ENCODE measurements around the gene DLD.
"Not testable (repeated sequence)": the region's sequence is repeated elsewhere in the genome, so short reads cannot be mapped to it uniquely, and the experiment has no call there.

The DLD gene

DNA sequence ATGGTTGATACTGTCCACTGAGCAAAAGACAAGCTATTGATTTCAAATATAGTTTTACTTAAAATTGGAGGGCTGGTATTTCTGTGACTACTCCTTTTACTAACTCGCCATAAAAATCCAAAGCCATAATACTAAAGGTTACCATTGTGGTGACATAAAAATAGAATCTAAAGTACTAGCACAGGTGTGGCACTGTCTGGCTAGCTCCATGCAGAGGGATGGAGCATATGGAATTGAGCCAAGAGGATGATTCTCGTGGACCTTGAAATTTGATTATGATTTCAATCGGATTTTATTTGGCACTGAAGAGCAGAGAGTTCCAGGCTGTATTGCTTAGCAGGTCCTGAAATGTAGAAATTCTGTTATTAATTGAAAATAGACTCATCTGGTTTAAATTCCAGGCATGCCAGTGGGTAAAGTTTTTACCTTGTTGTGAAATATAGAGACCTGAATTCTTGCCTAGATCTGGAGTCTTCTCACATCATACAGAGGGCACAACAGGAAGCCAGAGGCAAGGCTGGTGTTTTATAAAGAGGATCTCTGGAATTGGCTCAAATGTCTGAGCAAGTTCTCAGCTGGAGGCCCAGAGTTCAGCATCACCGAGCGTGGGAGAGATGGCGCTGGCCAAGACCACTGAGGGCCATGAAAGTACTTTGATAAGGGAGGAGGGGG lies 29.9 kb upstream of the DLD start:
- no peak overlapping the region for H3K27ac Mint-ChIP-seq
- no peaks in the 10 kb centered on the region for H3K36me3 Mint-ChIP-seq (ENCODE audit: low read depth)
- peaks cover 41% of the 10 kb centered on the region for H3K4me1 Mint-ChIP-seq (ENCODE audit: low read depth)
- no peaks in the 10 kb centered on the region for H3K27me3 Mint-ChIP-seq
- H3K9me3 Mint-ChIP-seq = no peaks in the 10 kb centered on the region
- no peak overlapping the region for H3K4me3 Mint-ChIP-seq
- DNase-seq = no peak

GRCh38 chr7:107865956-107866775 lies 24.8 kb upstream of the DLD start:
- Mint-ChIP-seq H3K27me3 (no peaks in the 10 kb centered on the region), H3K9me3 (no peaks in the 10 kb centered on the region), H3K27ac (peak overlapping the region; percentile 91), H3K36me3 (ENCODE audit: low read depth) (no peaks in the 10 kb centered on the region), H3K4me1 (ENCODE audit: low read depth) (peaks cover 28% of the 10 kb centered on the region), H3K4me3 (peak overlapping the region; percentile 11)
- no peak for DNase-seq

- no peaks in the 10 kb centered on the region for H3K36me3 Mint-ChIP-seq (ENCODE audit: low read depth)
- no peak overlapping the region for H3K4me3 Mint-ChIP-seq
- DNase-seq = no peak
- H3K27ac Mint-ChIP-seq = no peak overlapping the region
- no peaks in the 10 kb centered on the region for H3K27me3 Mint-ChIP-seq
- peaks cover 31% of the 10 kb centered on the region for H3K4me1 Mint-ChIP-seq (ENCODE audit: low read depth)
- no peaks in the 10 kb centered on the region for H3K9me3 Mint-ChIP-seq
Observed at GRCh38 chr7:107867858-107868466, 23.0 kb upstream of the DLD start.

- no peak overlapping the region for H3K4me3 Mint-ChIP-seq
- H3K9me3 Mint-ChIP-seq = no peaks in the 10 kb centered on the region
- no peak overlapping the region for H3K27ac Mint-ChIP-seq
- H3K4me1 Mint-ChIP-seq (ENCODE audit: low read depth) = peaks cover 31% of the 10 kb centered on the region
- no peaks in the 10 kb centered on the region for H3K27me3 Mint-ChIP-seq
- no peaks in the 10 kb centered on the region for H3K36me3 Mint-ChIP-seq (ENCODE audit: low read depth)
- DNase-seq = no peak
Observed at GRCh38 chr7:107870427-107871000, 20.5 kb upstream of the DLD start.

GRCh38 chr7:107874111-107874510 lies 16.9 kb upstream of the DLD start:
- no peaks in the 10 kb centered on the region for H3K36me3 Mint-ChIP-seq (ENCODE audit: low read depth)
- no peak overlapping the region for H3K4me3 Mint-ChIP-seq
- H3K27me3 Mint-ChIP-seq = no peaks in the 10 kb centered on the region
- peaks cover 32% of the 10 kb centered on the region for H3K4me1 Mint-ChIP-seq (ENCODE audit: low read depth)
- no peaks in the 10 kb centered on the region for H3K9me3 Mint-ChIP-seq
- DNase-seq = no peak
- no peak overlapping the region for H3K27ac Mint-ChIP-seq

- no peaks in the 10 kb centered on the region for H3K9me3 Mint-ChIP-seq
- no peak for DNase-seq
- no peak overlapping the region for H3K4me3 Mint-ChIP-seq
- H3K36me3 Mint-ChIP-seq (ENCODE audit: low read depth) = no peaks in the 10 kb centered on the region
- H3K27ac Mint-ChIP-seq = peak overlapping the region; percentile 54
- H3K4me1 Mint-ChIP-seq (ENCODE audit: low read depth) = peaks cover 39% of the 10 kb centered on the region
- H3K27me3 Mint-ChIP-seq = no peaks in the 10 kb centered on the region
Observed at GRCh38 chr7:107874605-107875446, 16.2 kb upstream of the DLD start.

DNA sequence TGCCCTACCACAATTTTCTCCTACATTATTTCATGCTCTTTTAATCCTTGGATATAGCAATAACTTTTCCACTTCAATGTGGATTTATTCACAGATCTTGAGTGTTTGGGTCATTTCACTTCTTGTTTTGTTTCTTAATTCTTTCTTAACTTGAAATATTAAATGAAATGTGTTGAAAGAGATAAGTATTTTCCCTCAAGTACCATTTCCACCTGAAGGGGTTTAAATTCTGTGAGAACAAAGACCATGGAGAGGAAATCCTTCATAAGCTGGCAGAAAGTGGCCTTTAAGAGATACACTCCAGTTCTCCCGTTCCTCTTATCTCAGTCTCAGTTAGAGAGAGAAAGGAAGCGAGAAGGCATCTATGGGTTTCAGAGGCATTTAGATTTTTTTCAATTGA lies 14.1 kb upstream of the DLD start:
- DNase-seq = no peak
- H3K36me3 Mint-ChIP-seq (ENCODE audit: low read depth) = no peaks in the 10 kb centered on the region
- no peak overlapping the region for H3K27ac Mint-ChIP-seq
- no peak overlapping the region for H3K4me3 Mint-ChIP-seq
- peaks cover 27% of the 10 kb centered on the region for H3K4me1 Mint-ChIP-seq (ENCODE audit: low read depth)
- H3K9me3 Mint-ChIP-seq = no peaks in the 10 kb centered on the region
- no peaks in the 10 kb centered on the region for H3K27me3 Mint-ChIP-seq

GRCh38 chr7:107877731-107878382 lies 13.1 kb upstream of the DLD start:
- Mint-ChIP-seq H3K4me1 (ENCODE audit: low read depth) (peaks cover 27% of the 10 kb centered on the region), H3K4me3 (no peak overlapping the region), H3K9me3 (no peaks in the 10 kb centered on the region), H3K27ac (no peak overlapping the region), H3K27me3 (no peaks in the 10 kb centered on the region), H3K36me3 (ENCODE audit: low read depth) (no peaks in the 10 kb centered on the region)
- DNase-seq = no peak

- H3K36me3 Mint-ChIP-seq (ENCODE audit: low read depth) = no peaks in the 10 kb centered on the region
- no peaks in the 10 kb centered on the region for H3K27me3 Mint-ChIP-seq
- no peak overlapping the region for H3K4me3 Mint-ChIP-seq
- no peaks in the 10 kb centered on the region for H3K9me3 Mint-ChIP-seq
- DNase-seq = no peak
- H3K4me1 Mint-ChIP-seq (ENCODE audit: low read depth) = peaks cover 27% of the 10 kb centered on the region
- H3K27ac Mint-ChIP-seq = no peak overlapping the region
Observed at GRCh38 chr7:107878636-107879035, 12.3 kb upstream of the DLD start.

GRCh38 chr7:107879400-107880035 lies 11.5 kb upstream of the DLD start:
- no peaks in the 10 kb centered on the region for H3K36me3 Mint-ChIP-seq (ENCODE audit: low read depth)
- no peak overlapping the region for H3K4me3 Mint-ChIP-seq
- H3K9me3 Mint-ChIP-seq = no peaks in the 10 kb centered on the region
- H3K27ac Mint-ChIP-seq = no peak overlapping the region
- DNase-seq = no peak
- peaks cover 23% of the 10 kb centered on the region for H3K4me1 Mint-ChIP-seq (ENCODE audit: low read depth)
- H3K27me3 Mint-ChIP-seq = peaks cover 2% of the 10 kb centered on the region

DNA sequence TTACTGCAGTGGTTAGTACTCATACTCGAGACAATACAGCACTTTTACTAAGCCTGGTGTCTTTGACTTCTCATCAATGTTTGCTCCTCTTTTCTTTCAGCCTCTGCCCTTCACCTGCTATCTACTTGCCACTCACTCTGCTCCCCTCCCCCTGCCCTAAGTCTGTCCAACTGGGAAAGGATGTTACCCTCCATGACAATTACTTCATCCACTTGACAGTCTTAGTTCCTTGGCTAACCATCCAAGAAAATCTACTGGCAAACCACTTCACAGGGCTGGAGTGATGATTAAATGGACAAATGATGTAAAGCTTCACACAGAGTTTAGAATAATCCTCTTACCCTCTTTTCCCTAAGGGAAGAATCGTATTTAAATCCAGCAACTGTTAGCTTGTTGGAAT lies 8.2 kb upstream of the DLD start:
- H3K4me1 Mint-ChIP-seq (ENCODE audit: low read depth) = peaks cover 11% of the 10 kb centered on the region
- no peak overlapping the region for H3K4me3 Mint-ChIP-seq
- H3K27me3 Mint-ChIP-seq = peaks cover 5% of the 10 kb centered on the region
- no peak for DNase-seq
- no peak overlapping the region for H3K27ac Mint-ChIP-seq
- H3K36me3 Mint-ChIP-seq (ENCODE audit: low read depth) = no peaks in the 10 kb centered on the region
- no peaks in the 10 kb centered on the region for H3K9me3 Mint-ChIP-seq

DNA sequence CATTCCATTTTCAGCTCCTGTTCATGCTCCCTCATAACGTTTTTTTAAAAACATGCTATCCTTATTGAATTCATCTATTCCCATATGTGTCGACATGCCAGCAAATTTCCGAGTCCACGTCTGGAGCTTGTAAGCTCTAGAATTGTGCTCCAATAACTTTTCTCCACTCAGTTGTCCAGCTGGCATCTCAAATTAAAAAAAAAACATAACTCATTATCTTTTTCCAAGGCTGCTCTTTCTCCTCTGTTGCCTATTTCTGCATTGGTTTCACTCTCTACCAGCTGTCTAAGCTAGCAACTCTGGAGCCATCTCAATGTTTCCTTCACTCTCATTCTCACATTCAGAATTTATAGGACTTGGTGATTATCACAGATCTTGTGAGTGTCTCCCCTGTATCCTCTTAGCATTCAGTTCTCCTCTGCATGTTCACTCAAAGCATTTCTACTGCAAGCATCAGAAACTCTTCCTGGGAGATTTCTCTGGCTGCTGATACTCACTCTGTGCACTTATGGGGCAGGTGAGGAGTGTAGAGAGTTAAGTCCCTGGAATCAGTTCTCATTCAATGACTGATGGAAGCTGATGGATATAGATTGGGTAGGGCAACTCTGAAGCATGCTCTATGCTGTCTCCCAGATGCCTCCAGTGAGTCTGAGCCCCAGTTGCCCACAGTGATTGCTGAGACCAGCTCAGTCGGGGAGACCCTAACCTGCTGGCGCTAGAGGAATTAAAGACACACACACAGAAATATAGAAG lies 6.7 kb upstream of the DLD start:
- peaks cover 5% of the 10 kb centered on the region for H3K27me3 Mint-ChIP-seq
- H3K36me3 Mint-ChIP-seq (ENCODE audit: low read depth) = no peaks in the 10 kb centered on the region
- H3K27ac Mint-ChIP-seq = no peak overlapping the region
- no peak overlapping the region for H3K4me3 Mint-ChIP-seq
- DNase-seq = no peak
- H3K9me3 Mint-ChIP-seq = peaks cover 3% of the 10 kb centered on the region
- peaks cover 5% of the 10 kb centered on the region for H3K4me1 Mint-ChIP-seq (ENCODE audit: low read depth)

- H3K9me3 Mint-ChIP-seq, H3K27ac Mint-ChIP-seq, H3K4me3 Mint-ChIP-seq, H3K27me3 Mint-ChIP-seq, DNase-seq: not testable (repeated sequence)
- Mint-ChIP-seq H3K4me1 (ENCODE audit: low read depth) (peaks cover 13% of the 10 kb centered on the region), H3K36me3 (ENCODE audit: low read depth) (peaks cover 15% of the 10 kb centered on the region)
Observed at GRCh38 chr7:107887827-107888226, 3.2 kb upstream of the DLD start.

Measured in activated T-cell treated with anti-CD3 and anti-CD28 coated beads, Interleukin-2, amount 50 U/mL, for 24 hours (primary cell).